DOHH2 (cell line): Measurements from ENCODE around the gene POLK.
"Not testable (repeated sequence)": the region's sequence is repeated elsewhere in the genome, so short reads cannot be mapped to it uniquely, and the experiment has no call there.

Experiments
- H3F3A ChIP-seq: fragments of 200-600 bp; sonication (generic), shearing (Covaris generic); 2 replicates; pipeline ENCODE4 v1.6.0; 2016; ENCODE audit warnings: antibody characterized with exemption, mild to moderate bottlenecking; ENCODE audit not compliant: control insufficient read depth, insufficient read depth
- H3K27ac ChIP-seq: fragments of 200-600 bp; sonication (generic); 2 replicates; pipeline ENCODE4 v1.5.1; 2014; ENCODE audit warnings: low read depth, mild to moderate bottlenecking, low read length, moderate library complexity
- H3K27me3 ChIP-seq: fragments of 200-600 bp; sonication (generic); 2 replicates; pipeline ENCODE4 v1.6.1; 2014; ENCODE audit warnings: mild to moderate bottlenecking, low read length, mixed read lengths; ENCODE audit not compliant: control insufficient read depth
- H3K36me3 ChIP-seq: fragments of 200-600 bp; sonication (generic); 2 replicates; pipeline ENCODE4 v1.6.1; 2014; ENCODE audit warnings: mild to moderate bottlenecking, low read length, moderate library complexity, mixed read lengths; ENCODE audit not compliant: control insufficient read depth
- H3K4me1 ChIP-seq: fragments of 200-600 bp; sonication (generic); 2 replicates; pipeline ENCODE4 v1.6.1; 2014; ENCODE audit warnings: mild to moderate bottlenecking, low read length, mixed read lengths; ENCODE audit not compliant: control insufficient read depth
- H3K4me2 ChIP-seq: fragments of 200-600 bp; sonication (generic); 2 replicates; pipeline ENCODE4 v1.6.0; 2014; ENCODE audit warnings: mild to moderate bottlenecking, low read length, moderate library complexity
- H3K4me3 ChIP-seq: fragments of 200-600 bp; sonication (generic); 2 replicates; pipeline ENCODE4 v1.5.1; 2014; ENCODE audit warnings: mild to moderate bottlenecking, low read length, mixed read lengths
- H3K79me2 ChIP-seq: fragments of 200-600 bp; sonication (generic); 2 replicates; pipeline ENCODE4 v1.6.1; 2014; ENCODE audit warnings: mild to moderate bottlenecking, low read length, mixed read lengths; ENCODE audit not compliant: control insufficient read depth
- H3K9me2 ChIP-seq: fragments of 200-600 bp; sonication (generic); replicated peaks from 2 replicates; pipeline ENCODE4 v1.6.1; 2014; ENCODE audit warnings: mild to moderate bottlenecking, low read length, mixed read lengths; ENCODE audit not compliant: control insufficient read depth
- H3K9me3 ChIP-seq: fragments of 200-600 bp; sonication (generic); 2 replicates; pipeline ENCODE4 v1.6.1; 2014; ENCODE audit warnings: antibody characterized with exemption, low read length, mixed read lengths; ENCODE audit not compliant: control insufficient read depth, insufficient read depth
- H4K20me1 ChIP-seq: fragments of 200-600 bp; sonication (generic); 2 replicates; pipeline ENCODE4 v1.6.0; 2014; ENCODE audit warnings: low read depth, mild to moderate bottlenecking, antibody characterized with exemption, low read length, moderate library complexity; ENCODE audit not compliant: control insufficient read depth, insufficient read depth
- CTCF ChIP-seq: fragments of 200-600 bp; sonication (generic); IDR thresholded peaks from one replicate; pipeline ENCODE4 v1.5.1; 2014; ENCODE audit warnings: antibody characterized with exemption, mild to moderate bottlenecking, low read depth, low read length; ENCODE audit not compliant: poor library complexity, severe bottlenecking
- EZH2phosphoT487 ChIP-seq: fragments of 200-600 bp; sonication (generic); IDR thresholded peaks from 2 replicates; pipeline ENCODE4 v1.6.1; 2017; ENCODE audit warnings: borderline replicate concordance, mild to moderate bottlenecking, antibody characterized with exemption, low read length, moderate library complexity, mixed read lengths

POLK gene

GRCh38 chr5:75553358-75553757 lies 41.7 kb downstream of the POLK start:
- H3K9me2 ChIP-seq: no peaks in the 10 kb centered on the region
- no peaks in the 10 kb centered on the region for H3K79me2 ChIP-seq
- no peaks in the 10 kb centered on the region for H3K4me1 ChIP-seq
- H3K27me3 ChIP-seq: no peaks in the 10 kb centered on the region
- H3K36me3 ChIP-seq: peaks cover 10% of the 10 kb centered on the region
- no peaks in the 10 kb centered on the region for H4K20me1 ChIP-seq
- no peaks in the 10 kb centered on the region for H3K9me3 ChIP-seq
- TF ChIP-seq CTCF (no peak), EZH2phosphoT487 (no peak)
- no peak overlapping the region for H3K4me2 ChIP-seq
- H3K27ac ChIP-seq: no peak overlapping the region
- H3K4me3 ChIP-seq: no peak overlapping the region
- H3F3A ChIP-seq: no peaks in the 10 kb centered on the region

DNA sequence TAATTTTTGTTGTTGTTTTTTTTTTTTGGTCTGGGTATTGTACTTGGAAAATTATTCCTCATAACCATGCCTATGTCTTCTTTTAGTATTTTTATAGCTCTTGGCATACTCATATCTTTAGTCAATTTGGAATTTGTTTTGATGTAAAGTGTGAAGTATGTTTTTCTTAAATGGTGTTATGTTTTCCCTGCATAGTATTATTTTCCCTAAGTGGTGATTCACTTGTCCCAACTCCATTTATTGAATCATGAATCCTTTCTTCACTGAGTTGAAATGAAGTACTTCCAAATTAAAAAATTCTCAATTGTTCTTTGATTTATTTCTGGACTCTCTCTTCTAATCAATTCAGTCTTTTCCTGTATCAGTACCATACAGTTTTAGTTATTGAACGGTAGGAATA lies 46.5 kb downstream of the POLK start:
- Histone ChIP-seq H3K4me3 (no peak overlapping the region), H3K79me2 (no peaks in the 10 kb centered on the region), H3K4me1 (peaks cover 3% of the 10 kb centered on the region; the same call in 1 of the 2 replicates), H3K27ac (no peak overlapping the region), H3K4me2 (no peak overlapping the region), H3K27me3 (no peaks in the 10 kb centered on the region), H3F3A (no peaks in the 10 kb centered on the region), H4K20me1 (no peaks in the 10 kb centered on the region), H3K36me3 (peaks cover 4% of the 10 kb centered on the region; the same call in 1 of the 2 replicates), H3K9me3 (no peaks in the 10 kb centered on the region), H3K9me2 (no peaks in the 10 kb centered on the region)
- TF ChIP-seq EZH2phosphoT487 (no peak), CTCF (no peak)

GRCh38 chr5:75558981-75559632 lies 47.4 kb downstream of the POLK start:
- Histone ChIP-seq H3K9me3 (no peaks in the 10 kb centered on the region), H3K79me2 (no peaks in the 10 kb centered on the region), H3K27me3 (no peaks in the 10 kb centered on the region), H3K4me2 (no peak overlapping the region), H3K4me1 (peaks cover 3% of the 10 kb centered on the region; the same call in 1 of the 2 replicates), H3F3A (no peaks in the 10 kb centered on the region), H3K9me2 (no peaks in the 10 kb centered on the region), H4K20me1 (no peaks in the 10 kb centered on the region), H3K4me3 (no peak overlapping the region), H3K36me3 (no peaks in the 10 kb centered on the region), H3K27ac (no peak overlapping the region)
- TF ChIP-seq CTCF: no peak
- no peak for TF ChIP-seq EZH2phosphoT487

- H4K20me1 ChIP-seq, H3K27me3 ChIP-seq, H3K4me1 ChIP-seq, H3K79me2 ChIP-seq, H3K27ac ChIP-seq, H3K9me2 ChIP-seq, H3K4me3 ChIP-seq, H3K36me3 ChIP-seq, H3K9me3 ChIP-seq, H3K4me2 ChIP-seq, H3F3A ChIP-seq: not testable (repeated sequence)
These were observed 49.0 kb downstream of the POLK start for GRCh38 chr5:75560655-75561054.

DNA sequence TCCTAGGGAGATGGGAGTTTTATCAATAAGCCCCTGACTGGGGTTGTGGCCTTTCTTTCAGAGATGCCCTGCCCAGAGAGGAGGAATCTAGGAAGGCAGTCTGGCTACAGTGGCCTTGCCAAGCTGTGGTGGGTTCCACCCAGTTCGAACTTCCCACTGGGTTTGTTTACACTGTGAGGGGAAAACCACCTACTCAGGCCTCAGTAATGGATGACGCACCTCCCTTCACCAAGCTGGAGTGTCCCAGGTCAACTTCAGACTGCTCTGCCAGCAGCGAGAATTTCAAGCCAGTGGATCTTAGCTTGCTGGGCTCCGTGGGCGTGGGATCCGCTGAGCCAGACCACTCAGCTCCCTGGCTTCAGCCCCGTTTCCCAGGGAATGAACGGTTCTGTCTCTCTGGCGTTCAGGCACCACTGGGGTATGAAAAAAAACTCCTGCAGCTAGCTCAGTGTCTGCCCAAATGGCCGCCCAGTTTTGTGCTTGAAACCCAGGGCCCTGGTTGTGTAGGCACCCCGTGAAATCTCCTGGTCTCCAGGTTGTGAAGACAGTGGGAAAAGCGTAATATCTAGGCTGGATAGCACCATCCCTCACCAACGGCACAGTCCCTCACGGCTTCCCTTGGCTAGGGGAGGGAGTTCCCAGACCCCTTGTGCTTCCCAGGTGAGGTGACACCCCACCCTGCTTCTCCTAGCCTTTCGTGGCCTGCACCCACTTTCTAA lies 54.5 kb downstream of the POLK start:
- not testable (repeated sequence) for H3K4me1 ChIP-seq, H3K9me3 ChIP-seq, H3K27me3 ChIP-seq, H3K79me2 ChIP-seq, H4K20me1 ChIP-seq, H3K4me2 ChIP-seq, H3F3A ChIP-seq, H3K4me3 ChIP-seq, H3K9me2 ChIP-seq, H3K36me3 ChIP-seq, H3K27ac ChIP-seq
